Hematopoietic multipotent progenitor cell treated with erythropoietin and hydrocortisone succinate and interleukin-3 and kit ligand, for 15 days (in vitro differentiated cells): ENCODE results near the gene PPP4R4.
"Not testable (repeated sequence)": the region's sequence is repeated elsewhere in the genome, so short reads cannot be mapped to it uniquely, and the experiment has no call there.

Experiments used
- DNase-seq: peaks from one replicate; pipeline ENCODE4 v3.0.0-alpha.2; 2015; ENCODE audit warnings: low spot score

Gene PPP4R4

DNA sequence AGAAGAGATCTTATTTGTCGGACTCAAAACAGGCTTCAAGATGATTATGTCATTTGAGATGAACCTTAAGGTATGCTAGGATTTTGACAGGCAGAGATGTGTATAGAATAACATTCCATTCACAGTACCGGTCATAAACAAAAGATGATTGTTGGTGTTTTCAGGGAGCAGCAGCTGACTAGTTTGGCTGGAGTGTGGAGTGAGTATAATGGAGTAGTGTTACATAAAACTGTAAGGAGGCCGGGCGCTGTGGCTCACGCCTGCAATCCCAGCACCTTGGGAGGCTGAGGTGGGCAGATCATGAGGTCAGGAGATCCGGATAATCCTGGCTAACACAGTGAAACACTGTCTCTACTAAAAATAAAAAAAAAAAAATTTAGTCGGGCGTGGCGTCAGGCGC lies 95.0 kb downstream of the PPP4R4 start:
- no peak for DNase-seq

DNA sequence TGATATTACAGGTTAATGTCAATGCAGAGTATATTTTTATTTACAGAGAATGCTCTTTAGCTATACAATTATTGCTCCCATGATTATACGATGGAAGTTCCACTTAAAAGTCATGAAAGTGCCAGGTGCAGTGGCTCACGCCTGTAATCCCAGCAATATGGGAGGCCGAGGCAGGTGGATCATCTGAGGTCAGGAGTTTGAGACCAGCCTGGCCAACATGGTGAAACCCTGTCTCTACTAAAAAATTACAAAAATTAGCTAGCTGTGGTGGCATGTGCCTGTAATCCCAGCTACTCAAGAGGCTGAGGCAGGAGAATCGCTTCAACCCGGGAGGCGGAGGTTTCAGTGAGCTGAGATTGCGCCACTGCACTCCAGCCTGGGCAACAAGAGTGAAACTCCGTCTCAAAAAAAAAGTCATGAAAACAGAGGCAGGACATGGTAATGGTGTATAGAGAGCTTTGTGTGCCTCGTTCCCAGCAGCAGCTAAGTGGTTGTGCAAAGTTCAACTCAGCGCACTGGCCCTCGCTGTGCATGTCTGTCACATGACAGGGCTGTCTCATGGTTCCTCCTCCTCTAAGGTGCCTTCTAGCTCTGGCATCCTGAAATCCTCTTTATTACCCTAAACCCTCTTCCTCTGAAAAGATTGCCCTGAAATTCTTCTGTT lies 102.9 kb downstream of the PPP4R4 start:
- DNase-seq: not testable (repeated sequence)

DNA sequence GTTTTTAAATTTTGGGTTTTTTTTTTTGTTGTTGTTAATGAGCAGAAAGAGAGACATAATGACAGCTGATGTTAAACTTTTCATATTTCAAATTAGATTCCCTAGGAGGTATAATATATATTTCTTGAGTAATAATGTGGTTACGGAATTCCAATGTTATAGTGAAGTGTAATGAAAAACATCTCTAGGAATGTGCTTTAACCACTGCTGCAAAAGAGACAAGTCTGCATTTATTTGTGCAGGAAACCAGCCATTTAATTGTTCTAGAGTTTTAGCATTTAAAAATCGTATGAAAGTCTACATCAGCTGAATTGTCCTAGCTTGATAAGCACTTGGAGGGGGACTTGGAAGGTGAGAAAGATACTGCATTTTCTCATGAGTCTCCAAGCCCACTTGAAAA lies 104.6 kb downstream of the PPP4R4 start:
- DNase-seq: no peak

- DNase-seq: no peak
These were observed 109.0 kb downstream of the PPP4R4 start for GRCh38 chr14:94282991-94283723.

GRCh38 chr14:94284221-94284620 lies 110.1 kb downstream of the PPP4R4 start:
- DNase-seq: no peak

DNA sequence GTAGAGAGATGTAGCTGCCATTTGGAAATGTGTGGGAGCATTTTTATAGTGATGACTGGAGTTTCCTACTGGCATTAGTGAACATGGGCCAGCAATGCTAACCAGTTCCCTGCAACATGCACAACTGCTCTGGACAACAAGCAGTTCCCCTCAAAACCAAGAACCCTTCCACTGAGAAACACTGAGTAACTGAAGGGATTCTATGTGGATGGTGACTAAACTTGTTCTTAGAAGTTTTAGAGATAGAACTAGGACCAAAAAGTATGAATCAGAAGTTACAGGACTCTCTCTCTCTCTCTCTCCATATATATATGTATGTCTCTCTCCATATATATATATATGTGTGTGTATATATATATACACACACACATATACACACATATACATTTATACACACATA lies 111.0 kb downstream of the PPP4R4 start:
- DNase-seq: no peak

GRCh38 chr14:94288610-94289465 lies 114.7 kb downstream of the PPP4R4 start:
- no peak for DNase-seq

DNA sequence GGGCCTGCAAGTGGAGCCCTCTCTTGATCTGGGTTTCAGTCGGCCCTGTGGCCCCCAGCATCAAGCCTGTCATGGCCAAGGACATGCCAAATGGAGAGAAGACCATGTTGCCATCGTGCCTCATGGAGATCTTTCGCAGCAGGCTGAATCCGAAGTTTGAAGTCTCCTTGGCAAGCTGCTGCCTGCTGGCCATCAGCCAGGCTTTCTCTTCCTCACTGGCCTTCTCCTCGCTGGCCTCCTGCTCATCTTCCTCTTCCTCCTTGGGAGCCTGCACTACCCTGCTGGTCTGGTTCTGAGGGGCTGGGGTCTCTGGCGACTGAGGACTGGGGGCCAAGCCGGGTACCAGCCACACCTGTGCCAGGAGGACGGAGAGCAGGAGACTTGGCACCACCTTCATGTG lies 116.1 kb downstream of the PPP4R4 start:
- no peak for DNase-seq

- DNase-seq: no peak
These were observed 117.2 kb downstream of the PPP4R4 start for GRCh38 chr14:94291159-94291905.

DNA sequence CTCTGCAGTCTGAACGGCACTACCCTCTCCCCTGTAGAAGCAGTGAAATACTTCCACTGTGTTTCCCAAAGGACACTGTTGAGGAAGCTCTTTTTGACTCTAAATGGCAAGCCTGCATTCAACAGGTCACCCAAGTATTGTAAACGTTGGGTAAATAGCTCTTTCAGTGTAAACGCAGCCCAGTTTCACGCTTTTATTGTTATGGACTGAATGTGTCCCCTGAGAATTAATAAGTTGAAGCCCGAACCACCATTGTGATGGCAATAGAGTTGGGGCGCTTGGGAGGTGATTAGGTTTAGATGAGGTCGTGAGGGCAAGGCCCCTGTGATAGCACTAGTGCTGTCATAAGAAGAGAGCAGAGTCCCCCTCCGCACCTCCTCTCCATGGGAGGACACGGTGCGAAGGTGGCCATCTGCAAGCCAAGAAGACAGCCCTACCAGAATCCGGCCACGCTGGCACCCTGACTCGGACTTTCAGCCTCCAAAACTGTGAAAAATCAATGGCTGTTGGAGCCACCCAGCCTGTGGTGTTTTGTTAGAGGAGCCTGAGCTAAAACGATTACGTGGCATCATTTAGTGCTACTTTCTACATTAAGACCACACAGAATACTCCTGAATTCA lies 117.9 kb downstream of the PPP4R4 start:
- DNase-seq: no peak

GRCh38 chr14:94292526-94292871 lies 118.4 kb downstream of the PPP4R4 start:
- no peak for DNase-seq

- no peak for DNase-seq
These were observed 118.9 kb downstream of the PPP4R4 start, which contains the start of gene SERPINA10 for GRCh38 chr14:94292872-94293577. TSS of gene SERPINA10 (minus strand) at chr14:94293268. CDS start at chr14:94290593, 2,675 bp downstream.

GRCh38 chr14:94293578-94293924 lies 119.4 kb downstream of the PPP4R4 start:
- DNase-seq: no peak

GRCh38 chr14:94295360-94296180 lies 121.4 kb downstream of the PPP4R4 start:
- DNase-seq: no peak

DNA sequence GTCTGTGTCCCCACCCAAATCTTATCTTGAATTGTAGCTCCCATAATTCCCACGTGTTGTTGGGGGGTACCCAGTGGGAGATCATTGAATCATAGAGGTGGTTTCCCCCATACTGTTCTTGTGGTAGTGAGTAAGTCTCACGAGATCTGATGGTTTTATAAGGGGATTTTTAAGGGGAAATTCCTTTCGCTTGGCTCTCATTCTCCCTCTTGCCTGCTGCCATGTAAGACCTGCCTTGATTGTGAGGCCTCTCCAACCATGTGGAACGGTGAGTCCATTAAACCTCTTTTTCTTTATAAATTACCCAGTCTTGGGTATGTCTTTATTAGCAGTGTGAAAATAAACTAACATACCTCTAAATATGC lies 122.0 kb downstream of the PPP4R4 start:
- DNase-seq: not testable (repeated sequence)

DNA sequence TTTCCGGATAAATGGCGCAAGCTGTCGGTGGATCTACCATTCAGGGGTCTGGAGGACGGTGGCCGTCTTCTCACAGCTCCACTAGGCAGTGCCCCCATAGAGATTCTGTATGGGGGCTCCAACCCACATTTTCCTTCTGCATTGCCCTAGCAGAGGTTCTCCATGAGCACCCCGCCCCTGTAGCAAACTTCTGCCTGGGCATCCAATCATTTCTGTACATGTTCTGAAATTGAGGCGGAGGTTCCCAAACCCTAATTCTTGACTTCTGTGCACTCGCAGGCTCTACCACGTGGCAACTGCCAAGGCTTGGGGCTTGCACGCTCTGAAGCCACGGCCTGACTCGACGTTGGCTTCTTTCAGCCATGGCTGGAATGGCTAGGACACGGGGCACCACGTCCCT lies 124.0 kb downstream of the PPP4R4 start:
- no peak for DNase-seq

DNA sequence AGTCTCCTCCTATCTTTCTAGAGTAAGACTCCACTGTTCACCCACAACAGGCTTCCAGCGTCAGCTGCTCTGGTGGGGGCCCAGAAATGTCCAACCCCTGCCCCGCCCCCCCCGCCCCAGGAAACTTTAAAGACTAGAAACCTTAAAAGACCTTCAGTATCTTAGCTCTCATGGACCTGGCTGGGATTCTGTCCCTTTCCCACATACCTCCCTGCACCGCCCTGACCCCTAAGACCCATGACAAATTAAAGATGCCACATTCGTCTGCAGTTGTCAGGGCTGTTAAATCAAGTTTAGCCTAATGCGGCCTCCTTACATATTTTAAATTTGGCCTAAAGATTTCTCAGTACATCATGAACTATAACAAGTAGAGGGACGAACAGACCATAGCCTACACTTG lies 129.0 kb downstream of the PPP4R4 start:
- no peak for DNase-seq

DNA sequence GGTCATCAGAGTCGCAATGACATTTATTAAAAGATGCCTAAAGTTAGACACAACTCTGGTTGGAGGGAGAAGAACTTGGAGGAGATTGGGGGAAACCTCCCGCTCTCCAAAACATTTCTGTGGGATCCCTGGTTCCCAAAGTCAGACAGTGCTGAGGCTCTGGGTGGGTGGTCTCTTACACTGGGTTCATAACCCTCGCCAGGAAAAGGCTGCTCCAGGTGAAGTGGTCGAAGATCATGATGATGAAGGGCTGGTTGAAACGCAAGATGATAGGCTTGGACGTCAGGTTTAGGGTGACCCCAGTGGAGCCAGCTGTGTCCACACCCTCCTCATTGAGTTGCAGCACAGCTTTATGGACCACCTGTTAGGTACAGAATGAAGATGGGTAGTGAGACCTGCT lies 130.1 kb downstream of the PPP4R4 start:
- DNase-seq: no peak

DNA sequence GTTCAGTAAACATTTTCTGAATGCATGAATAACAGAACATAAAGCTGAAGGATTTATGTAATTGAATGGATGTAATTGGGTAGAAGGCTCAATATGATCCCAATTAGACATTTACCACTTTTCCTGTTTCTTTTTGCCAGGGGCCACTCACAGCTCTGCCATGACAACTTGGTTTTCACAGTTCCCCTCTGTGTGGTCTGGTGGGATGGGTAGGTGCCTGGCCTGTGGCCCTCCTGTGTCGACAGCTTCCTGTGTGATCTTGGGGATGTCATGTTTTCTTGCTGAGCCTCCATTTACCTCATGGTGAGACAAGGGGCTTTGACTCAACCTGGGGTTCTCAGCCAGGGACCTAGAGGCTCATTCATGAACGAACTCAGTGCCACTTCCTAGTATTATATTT lies 131.5 kb downstream of the PPP4R4 start:
- DNase-seq: no peak
